NB4 (cell line): Measurements from ENCODE around the gene ACSM5.

ENCODE experiments used
- MYC ChIP-seq: IDR thresholded peaks from 2 replicates; pipeline ENCODE4 v1.6.1; 2011; ENCODE audit warnings: low read depth, low read length
- POLR2A ChIP-seq: IDR thresholded peaks from 2 replicates; pipeline ENCODE4 v1.6.1; 2011; ENCODE audit warnings: mild to moderate bottlenecking; ENCODE audit not compliant: insufficient read length; ENCODE audit errors: extremely low read depth
- TF ChIP-seq, protein P1 (sequence below): IDR thresholded peaks from 2 replicates; pipeline ENCODE4 v1.6.1; 2011; ENCODE audit warnings: low read depth, low read length
- TF ChIP-seq, protein P2 (sequence below): IDR thresholded peaks from one replicate; pipeline ENCODE4 v1.5.1; 2012; ENCODE audit warnings: low read depth, low read length

- TF ChIP-seq, protein P1, sequence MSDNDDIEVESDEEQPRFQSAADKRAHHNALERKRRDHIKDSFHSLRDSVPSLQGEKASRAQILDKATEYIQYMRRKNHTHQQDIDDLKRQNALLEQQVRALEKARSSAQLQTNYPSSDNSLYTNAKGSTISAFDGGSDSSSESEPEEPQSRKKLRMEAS = no peak
- TF ChIP-seq, protein P2, sequence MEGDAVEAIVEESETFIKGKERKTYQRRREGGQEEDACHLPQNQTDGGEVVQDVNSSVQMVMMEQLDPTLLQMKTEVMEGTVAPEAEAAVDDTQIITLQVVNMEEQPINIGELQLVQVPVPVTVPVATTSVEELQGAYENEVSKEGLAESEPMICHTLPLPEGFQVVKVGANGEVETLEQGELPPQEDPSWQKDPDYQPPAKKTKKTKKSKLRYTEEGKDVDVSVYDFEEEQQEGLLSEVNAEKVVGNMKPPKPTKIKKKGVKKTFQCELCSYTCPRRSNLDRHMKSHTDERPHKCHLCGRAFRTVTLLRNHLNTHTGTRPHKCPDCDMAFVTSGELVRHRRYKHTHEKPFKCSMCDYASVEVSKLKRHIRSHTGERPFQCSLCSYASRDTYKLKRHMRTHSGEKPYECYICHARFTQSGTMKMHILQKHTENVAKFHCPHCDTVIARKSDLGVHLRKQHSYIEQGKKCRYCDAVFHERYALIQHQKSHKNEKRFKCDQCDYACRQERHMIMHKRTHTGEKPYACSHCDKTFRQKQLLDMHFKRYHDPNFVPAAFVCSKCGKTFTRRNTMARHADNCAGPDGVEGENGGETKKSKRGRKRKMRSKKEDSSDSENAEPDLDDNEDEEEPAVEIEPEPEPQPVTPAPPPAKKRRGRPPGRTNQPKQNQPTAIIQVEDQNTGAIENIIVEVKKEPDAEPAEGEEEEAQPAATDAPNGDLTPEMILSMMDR = no peak
- no peak for TF ChIP-seq MYC
- TF ChIP-seq POLR2A = no peak
Measured at GRCh38 chr16:20402651-20403050, 6.7 kb upstream of the ACSM5 start.
